NOMO-1 treated with DMSO at 0.1 percent for 48 hours (cell line): ENCODE measurements around the gene LRIT2.

Experiments
- DNase-seq: peaks from one replicate; lab custom pipeline; 2025; ENCODE audit not compliant: unreplicated experiment; lab: John Stamatoyannopoulos, UW

Gene LRIT2

GRCh38 chr10:84243759-84244158 is 18.4 kb upstream of the LRIT2 start:
- DNase-seq = no peak

GRCh38 chr10:84241185-84241790 is 15.9 kb upstream of the LRIT2 start, which contains the start of gene LRIT1:
TSS of gene LRIT1 (minus strand) at chr10:84241546. CDS start at chr10:84241439, 107 bp downstream.
- DNase-seq = no peak

- no peak for DNase-seq
Observed at GRCh38 chr10:84238909-84239308, 13.6 kb upstream of the LRIT2 start.

GRCh38 chr10:84237199-84238051 is 12.1 kb upstream of the LRIT2 start:
- no peak for DNase-seq

GRCh38 chr10:84236807-84237198 is 11.5 kb upstream of the LRIT2 start:
- DNase-seq = no peak

- no peak for DNase-seq
Observed at GRCh38 chr10:84235096-84235495, 9.8 kb upstream of the LRIT2 start.

- no peak for DNase-seq
Observed at GRCh38 chr10:84234479-84234878, 9.1 kb upstream of the LRIT2 start.

- DNase-seq = no peak
Observed at GRCh38 chr10:84233940-84234339, 8.6 kb upstream of the LRIT2 start.

- no peak for DNase-seq
Observed at GRCh38 chr10:84232376-84232775, 7.0 kb upstream of the LRIT2 start.

GRCh38 chr10:84230359-84230758 is 5.0 kb upstream of the LRIT2 start:
- DNase-seq = no peak

- no peak for DNase-seq
Observed at GRCh38 chr10:84227810-84228209, 2.5 kb upstream of the LRIT2 start.

GRCh38 chr10:84226616-84227015 is 1.3 kb upstream of the LRIT2 start:
- no peak for DNase-seq

GRCh38 chr10:84224411-84225028 is 824 bp downstream of the LRIT2 start:
- no peak for DNase-seq

- DNase-seq = no peak
Observed at GRCh38 chr10:84221916-84222315, 3.4 kb downstream of the LRIT2 start.

GRCh38 chr10:84217746-84218145 is 7.6 kb downstream of the LRIT2 start:
- no peak for DNase-seq

GRCh38 chr10:84216834-84217233 is 8.5 kb downstream of the LRIT2 start:
- no peak for DNase-seq

GRCh38 chr10:84214612-84215235 is 10.6 kb downstream of the LRIT2 start:
- peak; percentile 12 for DNase-seq

GRCh38 chr10:84214046-84214572 is 11.2 kb downstream of the LRIT2 start:
- no peak for DNase-seq

GRCh38 chr10:84213076-84213475 is 12.3 kb downstream of the LRIT2 start:
- DNase-seq = no peak

- no peak for DNase-seq
Observed at GRCh38 chr10:84212014-84212413, 13.3 kb downstream of the LRIT2 start.

- no peak for DNase-seq
Observed at GRCh38 chr10:84211566-84211965, 13.8 kb downstream of the LRIT2 start.
